Measurements from ENCODE around the gene PTPRM.
A peak's percentile ranks its signal among the peaks of the same experiment; 100 is the strongest.

PTPRM gene

GRCh38 chr18:7676253-7676873 is 109.2 kb downstream of the PTPRM start:
- no peak for DNase-seq

DNA sequence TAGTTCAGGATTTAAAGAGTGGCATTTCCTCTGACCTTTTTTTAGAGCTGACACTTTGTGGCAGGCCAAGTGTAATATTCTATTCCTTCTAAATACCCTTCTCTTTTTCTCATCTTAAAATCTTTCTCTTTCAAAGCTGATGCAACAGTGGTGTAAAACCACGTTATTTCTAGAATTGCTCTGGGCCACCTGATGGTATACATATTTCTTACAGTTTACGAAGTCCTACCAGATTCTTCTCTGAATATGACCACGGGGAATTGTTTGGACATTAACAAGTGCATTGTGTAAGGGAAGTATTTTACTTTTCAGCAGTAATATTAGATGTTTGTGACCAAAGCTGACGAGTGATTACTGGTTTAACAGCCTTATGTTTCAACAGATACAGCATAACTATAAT is 109.9 kb downstream of the PTPRM start:
- no peak for DNase-seq

DNA sequence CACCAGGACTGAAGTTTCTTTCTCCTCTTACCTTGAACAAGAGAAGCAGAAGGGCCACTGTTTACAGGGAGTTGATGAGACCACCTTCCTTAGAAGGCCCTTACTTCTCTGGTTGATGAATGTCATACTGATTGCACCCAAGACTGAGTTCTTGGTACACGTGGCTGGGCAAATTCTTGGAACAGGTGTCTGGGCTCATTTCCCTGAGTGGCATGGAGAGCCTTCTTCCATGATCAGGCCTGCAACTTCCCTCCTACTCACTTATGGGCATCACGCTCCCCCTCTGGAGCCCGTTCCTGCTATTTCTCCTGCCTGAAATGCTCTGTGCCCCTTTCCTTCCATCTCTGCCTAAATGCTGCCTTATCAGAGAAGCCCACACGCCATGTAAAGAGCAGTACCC is 110.3 kb downstream of the PTPRM start:
- DNase-seq: no peak

GRCh38 chr18:7678389-7678788 is 111.3 kb downstream of the PTPRM start:
- no peak for DNase-seq

- peak in 1 of 2 experiments; percentile 14 for DNase-seq
Measured at GRCh38 chr18:7678801-7679200, 111.7 kb downstream of the PTPRM start.

DNA sequence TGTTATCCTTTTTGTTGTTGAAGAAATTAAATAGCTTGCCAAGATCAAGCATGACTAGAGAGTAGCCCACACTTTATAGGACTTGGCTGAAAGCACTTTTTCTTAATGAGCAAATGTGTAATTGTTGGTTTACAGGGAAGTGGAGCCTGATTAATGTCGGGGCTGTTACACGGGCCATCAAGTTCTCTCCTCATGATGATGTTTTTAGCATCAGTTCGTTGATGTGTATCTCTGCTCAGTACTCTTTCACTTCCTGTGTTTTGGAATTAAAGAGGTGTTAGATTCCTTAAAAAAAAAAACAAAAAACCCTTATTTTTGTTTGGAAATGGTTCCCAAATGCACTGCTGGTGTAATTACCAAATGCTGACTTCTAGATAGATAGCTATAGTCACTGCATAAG is 114.2 kb downstream of the PTPRM start:
- DNase-seq: no peak

- DNase-seq: no peak
Measured at GRCh38 chr18:7682321-7682720, 115.2 kb downstream of the PTPRM start.

DNA sequence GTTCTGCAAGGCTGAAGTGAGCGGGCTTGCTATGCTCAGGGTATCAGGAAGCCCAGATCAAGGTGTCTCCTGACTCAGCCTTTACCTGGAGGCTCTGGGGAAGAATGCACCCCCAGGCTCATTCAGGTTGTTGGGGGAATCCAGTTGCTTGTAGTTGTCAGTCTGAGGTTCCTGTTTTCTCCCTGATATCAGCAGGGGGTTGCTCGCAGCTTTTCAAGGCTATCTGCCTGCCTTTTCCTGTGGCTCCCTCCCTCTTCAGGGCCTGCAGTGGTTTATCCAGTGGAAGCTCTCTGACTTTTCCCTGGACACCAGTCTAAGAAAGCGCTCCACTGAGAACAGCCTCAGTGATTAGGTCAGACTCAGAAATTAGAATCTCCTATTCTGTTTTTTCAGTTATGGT is 116.6 kb downstream of the PTPRM start:
- no peak for DNase-seq

DNA sequence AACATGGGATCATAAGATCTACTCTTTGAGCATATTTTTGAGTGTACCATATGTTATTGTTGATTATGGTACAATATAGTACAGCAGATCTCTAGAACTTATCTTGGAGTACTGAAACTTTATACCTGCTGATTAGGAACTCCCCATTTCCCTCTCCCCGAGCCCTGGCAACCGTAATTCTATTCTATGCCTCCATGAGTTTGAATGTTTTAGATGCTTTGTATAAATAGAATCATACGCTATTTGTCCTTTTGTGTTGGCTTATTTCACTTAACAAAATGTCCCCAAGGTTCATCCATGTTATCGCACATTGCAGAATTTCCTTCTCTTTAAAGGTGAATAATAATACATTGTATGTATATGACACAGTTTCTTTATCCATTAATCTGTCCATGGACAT is 117.2 kb downstream of the PTPRM start:
- no peak for DNase-seq

- no peak for DNase-seq
Measured at GRCh38 chr18:7684966-7685365, 117.8 kb downstream of the PTPRM start.

DNA sequence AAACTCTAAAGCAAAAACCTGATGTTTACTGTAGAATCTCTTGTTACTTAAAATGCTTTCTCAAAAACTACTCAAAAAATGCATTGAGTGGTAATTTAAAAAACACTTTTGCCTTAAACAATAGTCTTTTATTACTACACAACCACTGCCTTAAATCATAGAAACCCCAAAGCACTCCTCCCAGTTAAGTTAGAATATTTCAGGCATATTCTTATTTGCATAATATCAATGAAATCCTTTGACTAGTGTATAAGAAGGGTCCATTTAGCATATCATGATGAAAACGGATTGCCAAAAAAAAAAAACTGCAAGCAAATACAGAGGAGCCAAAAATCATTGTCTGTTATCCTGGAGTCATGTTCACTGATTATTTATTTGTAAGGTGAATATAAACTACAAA is 119.2 kb downstream of the PTPRM start:
- DNase-seq: no peak

DNA sequence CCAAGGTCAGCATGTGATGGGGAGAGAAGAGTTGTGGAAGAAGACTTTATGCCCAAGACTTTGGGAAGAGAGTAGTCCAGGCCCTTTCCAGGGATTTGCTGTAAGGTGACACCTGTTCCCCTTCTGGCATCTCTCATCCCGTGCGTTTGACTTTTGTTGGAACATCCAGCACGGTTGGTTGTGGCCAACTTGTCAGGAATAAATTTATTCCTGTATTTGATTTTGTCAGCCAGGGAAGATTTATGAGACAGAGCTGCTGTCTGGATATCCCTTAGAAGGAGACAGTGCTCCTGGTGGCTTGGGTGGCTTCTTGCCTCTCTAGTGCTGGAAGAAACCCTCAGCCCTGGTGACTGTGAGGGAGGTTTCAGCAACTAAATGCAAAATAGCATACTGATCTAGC is 121.5 kb downstream of the PTPRM start:
- no peak for DNase-seq

DNA sequence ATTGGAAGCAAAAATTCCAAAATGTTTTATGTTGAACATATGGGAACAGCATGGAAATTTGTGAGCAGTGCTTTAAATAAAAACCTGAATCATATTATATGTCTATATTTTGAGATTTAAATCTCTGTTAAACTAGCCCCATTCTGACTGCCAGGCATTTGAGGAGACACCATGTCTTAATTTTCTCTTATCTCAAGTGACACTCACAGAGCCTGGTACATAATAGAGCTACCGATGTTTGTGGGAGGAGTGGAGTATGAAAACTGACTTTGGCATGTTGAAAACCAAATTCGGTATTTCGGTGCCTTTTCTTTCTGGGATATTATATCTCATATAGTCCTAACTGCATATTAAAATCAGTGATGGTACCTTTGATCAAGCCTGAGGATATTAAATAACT is 124.1 kb downstream of the PTPRM start:
- no peak for DNase-seq

- DNase-seq: no peak
Measured at GRCh38 chr18:7696780-7697179, 129.7 kb downstream of the PTPRM start.

DNA sequence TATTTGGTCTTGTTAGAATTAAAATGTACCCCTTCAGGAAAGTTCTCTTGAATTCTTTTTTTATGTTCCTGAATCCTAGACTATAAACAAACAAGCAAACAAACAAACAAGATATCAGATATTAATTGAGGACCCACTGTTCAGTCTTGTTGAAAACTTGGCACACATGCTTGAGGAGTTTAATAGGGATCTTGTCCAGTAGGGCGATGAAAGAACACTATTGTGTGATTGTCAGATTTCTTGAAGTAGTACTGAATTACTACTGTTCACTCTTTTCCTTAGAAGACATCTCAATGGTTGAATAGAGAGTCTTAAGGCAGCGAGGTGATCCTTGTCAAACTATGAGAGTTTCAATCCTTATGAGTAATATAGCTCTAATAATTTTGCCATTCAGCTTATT is 130.2 kb downstream of the PTPRM start:
- no peak for DNase-seq

DNA sequence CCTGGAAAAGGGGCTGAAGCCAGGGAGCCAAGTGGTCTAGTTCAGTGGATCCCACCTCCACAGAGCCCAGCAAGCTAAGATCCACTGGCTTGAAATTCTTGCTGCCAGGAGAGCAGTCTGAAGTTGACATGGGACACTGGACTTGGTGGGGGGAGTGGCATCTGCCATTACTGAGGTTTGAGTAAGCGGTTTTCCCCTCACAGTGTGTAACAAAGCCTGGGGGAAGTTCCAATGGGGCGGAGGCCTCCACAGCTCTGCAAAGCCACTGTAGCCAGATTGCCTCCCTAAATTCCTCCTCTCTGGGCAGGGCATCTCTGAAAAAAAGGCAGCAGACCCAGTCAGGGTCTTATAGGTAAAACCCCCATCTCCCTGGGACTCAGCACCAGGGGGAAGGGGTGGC is 144.4 kb downstream of the PTPRM start:
- DNase-seq: no peak

DNA sequence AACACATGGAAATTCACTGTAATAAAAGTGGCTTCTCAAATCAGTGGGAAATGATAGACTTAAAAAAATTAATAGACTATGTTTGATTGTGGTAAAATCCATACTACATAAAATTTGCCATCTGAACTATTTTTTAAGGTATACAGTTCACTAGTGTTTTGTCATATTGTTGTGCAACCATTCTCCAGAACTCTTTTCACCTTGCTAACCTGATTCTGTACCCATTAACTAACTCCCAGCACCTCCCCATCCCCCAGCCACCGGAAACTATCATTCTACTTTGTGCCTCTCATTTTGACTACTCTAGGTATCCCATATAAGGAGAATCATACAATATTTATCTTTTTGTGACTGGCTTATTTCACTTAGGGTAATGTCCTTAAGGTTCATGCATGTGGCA is 153.3 kb downstream of the PTPRM start:
- no peak for DNase-seq

GRCh38 chr18:7721532-7721931 is 154.4 kb downstream of the PTPRM start:
- no peak for DNase-seq

DNA sequence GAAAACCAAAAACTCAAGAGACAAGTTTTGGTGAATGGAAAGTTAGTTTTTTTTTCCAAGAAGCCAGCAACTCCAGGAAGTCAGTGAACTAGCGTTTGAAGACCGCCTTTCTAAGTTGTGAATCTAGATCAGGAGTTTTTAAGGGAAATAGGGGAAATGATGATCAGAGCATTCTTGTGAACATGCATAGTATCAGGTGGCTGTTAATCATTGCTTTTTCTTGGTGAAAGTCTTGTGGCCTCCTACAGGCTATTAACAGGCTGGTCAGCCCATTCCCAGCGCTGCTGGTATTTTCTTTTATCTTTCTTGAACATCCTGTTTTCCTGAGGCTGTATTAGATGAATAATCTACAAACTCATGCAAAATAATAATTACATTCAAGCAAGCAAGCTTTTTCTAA is 155.8 kb downstream of the PTPRM start:
- DNase-seq: no peak

- no peak for DNase-seq
Measured at GRCh38 chr18:7723558-7723957, 156.4 kb downstream of the PTPRM start.

DNA sequence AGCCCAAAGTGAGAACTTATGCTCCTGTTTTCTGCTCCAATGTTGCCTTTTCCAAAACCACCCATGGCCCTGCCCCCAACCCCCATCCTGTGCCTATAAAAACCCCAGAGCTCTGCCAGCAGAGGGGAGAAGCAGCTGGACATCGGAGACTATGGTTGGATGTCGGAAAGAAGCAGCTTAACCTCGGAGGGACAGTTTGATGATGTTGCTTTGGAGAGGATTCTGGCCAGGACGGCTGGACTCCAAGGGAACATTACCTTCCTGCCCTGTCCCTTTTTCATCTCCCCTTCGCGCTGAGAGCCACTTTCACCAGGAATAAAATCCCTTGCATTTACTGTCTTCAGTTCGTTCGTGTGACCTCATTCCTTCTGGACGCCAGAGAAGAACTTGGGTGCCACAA is 158.4 kb downstream of the PTPRM start:
- DNase-seq: no peak

- DNase-seq: no peak
Measured at GRCh38 chr18:7725897-7726296, 158.8 kb downstream of the PTPRM start.

DNA sequence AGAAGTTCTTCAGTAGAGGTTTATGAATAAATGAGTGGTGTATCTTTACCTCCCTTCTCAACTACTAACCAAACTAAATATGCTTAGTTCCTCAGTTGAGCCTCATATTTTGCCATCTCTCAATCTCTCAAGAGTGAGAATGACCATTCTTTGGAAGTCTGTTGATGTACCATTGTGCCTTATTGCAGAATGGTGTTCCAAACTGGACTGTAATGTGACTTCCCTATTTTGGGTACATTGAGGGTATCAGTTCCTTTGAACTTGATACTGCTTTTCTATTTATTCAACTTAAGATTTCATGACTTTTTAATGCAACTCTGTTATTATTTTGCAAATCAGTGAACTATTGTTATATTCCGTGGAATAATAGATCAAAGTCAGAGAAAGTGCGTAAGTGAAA is 159.4 kb downstream of the PTPRM start:
- no peak for DNase-seq

DNA sequence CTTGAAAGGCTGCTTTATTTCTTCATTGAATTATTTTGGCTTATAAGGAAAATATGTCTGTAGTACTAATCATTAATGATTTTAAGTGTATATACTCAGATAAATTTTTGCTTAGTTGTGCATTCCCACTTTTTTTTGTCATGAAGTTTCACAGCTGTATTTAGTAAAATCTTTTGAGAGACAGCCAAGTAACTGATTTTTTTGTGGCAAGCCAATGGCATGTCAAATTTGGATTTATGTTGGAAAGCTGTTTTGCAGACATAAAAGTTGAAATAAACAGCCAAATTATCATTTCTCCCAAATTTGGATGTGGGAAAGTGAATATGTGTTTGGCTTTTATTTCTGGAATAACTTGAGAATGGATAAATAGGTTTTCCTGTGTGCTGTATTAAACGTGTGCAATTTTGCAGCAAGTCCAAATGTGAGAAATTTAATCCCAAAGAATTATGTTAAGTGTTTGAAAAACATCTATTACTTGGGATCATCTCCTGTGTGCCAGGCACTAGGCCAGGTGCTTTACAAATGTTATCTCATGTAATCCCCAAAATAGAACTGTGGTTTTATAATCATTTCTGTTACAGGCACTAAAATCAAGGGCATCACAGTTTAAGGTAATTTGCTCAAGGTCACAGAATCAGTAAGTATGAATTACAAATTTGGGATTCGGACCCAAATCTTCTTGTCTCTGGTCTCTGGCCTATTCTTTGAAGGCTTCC is 160.4 kb downstream of the PTPRM start:
- no peak for DNase-seq

DNA sequence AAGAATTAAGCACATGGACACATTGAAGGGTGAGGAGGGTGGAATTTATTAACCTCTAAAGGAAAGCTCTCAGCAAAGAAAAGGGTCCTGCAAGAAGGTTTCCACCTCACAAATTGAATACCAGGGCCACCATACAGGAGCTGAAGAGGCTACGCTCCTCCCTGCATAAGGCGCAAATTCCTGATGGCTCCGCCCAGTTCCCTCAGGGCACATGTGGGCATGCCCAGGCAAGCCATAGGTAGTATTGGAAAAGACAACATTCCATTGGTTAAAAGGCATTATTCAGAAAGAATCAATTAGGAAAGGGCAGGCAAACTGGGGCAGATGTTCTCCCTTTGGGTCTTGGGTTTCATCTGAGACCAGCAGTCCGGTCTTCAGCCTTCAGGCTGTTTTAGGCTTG is 161.2 kb downstream of the PTPRM start:
- DNase-seq: no peak
